Adrenal gland (tissue), 12 donors: ENCODE results near the gene SLC22A16. TPM values are rescaled to one million over a fixed set of nuclear protein-coding genes. Genes with fewer than 3 reads are reported as not detected.

ENCODE experiments used
- DNase-seq, 7 donors: peaks; one replicate each; pipeline ENCODE4 v3.0.0-alpha.2; 2019 to 2020
- H3K27ac ChIP-seq, 5 donors: fragments of 200-600 bp; sonication (generic) in 4 of 5; 1 replicate in 3 of 5; 2 replicates in 2 of 5; pipeline versions ENCODE4 v1.5.1 to v1.8.0; 2016 to 2020; ENCODE audit warnings: mild to moderate bottlenecking in 1 of 5
- H3K27me3 ChIP-seq: fragments of 200-600 bp; 2 replicates; pipeline ENCODE4 v1.8.0; 2021
- H3K36me3 ChIP-seq, 2 donors: fragments of 200-600 bp; replicated peaks in 1 of 2; 1 replicate in 1 of 2; 2 replicates in 1 of 2; pipeline versions ENCODE4 v1.5.1 to v1.8.0; 2018 to 2022
- H3K4me1 ChIP-seq, 2 donors: fragments of 200-600 bp; replicated peaks in 1 of 2; 1 replicate in 1 of 2; 2 replicates in 1 of 2; pipeline versions ENCODE4 v1.5.1 to v1.8.0; 2018 to 2021
- H3K4me3 ChIP-seq, 4 donors: fragments of 200-600 bp; sonication (generic) in 3 of 4; one replicate each; pipeline ENCODE4 v1.5.1; 2016 to 2018
- H3K9me3 ChIP-seq, 3 donors: fragments of 200-600 bp; sonication (generic) in 1 of 3; replicated peaks in 1 of 3; 1 replicate in 2 of 3; 2 replicates in 1 of 3; pipeline versions ENCODE4 v1.5.1 to v1.8.0; 2016 to 2021
- CTCF ChIP-seq, 6 experiments: fragments of 450-650 bp in 4 of 6; fragments of 200-600 bp in 2 of 6; sonication (generic) in 1 of 6; IDR thresholded peaks; 1 replicate in 5 of 6; 2 replicates in 1 of 6; pipeline versions ENCODE4 v1.5.1 to v1.8.0; 2016 to 2021; ENCODE audit warnings: antibody characterized with exemption in 6 of 6, mild to moderate bottlenecking in 2 of 6, moderate library complexity in 1 of 6
- POLR2A ChIP-seq, 2 donors: fragments of 450-650 bp; IDR thresholded peaks; one replicate each; pipeline ENCODE4 v1.6.1; 2017; ENCODE audit warnings: antibody characterized with exemption in 2 of 2, mild to moderate bottlenecking in 2 of 2, moderate library complexity in 1 of 2
- WGBS, 4 donors: extraction: QIAGEN DNeasy Blood & Tissue Kit in 2 of 4; methylation state at CpG; one replicate each; pipeline versions ENCODE4 v1.1.5 to v1.1.7; 2013 to 2017; 5-methylcytosine and 5-hydroxymethylcytosine counted together
- intact Hi-C, 2 donors: fragments of 100-400 bp; cut with DNase I; formaldehyde crosslinking; loops; one replicate each; pipeline versions ENCODE4 v1.14.1 to v1.15.0; 2022 to 2023
- polyA plus RNA-seq, 3 donors: library from polyadenylated mRNA; stranded (reverse); fragments of 200-250 nt in 2 of 3; fragments of 350-450 nt in 1 of 3; fragmentation: Illumina TruSeq in 1 of 3; extraction: RNeasy Lipid Tissue Mini Kit (QIAGEN cat#74804) in 1 of 3; gene quantifications; one replicate each; pipeline ENCODE4 v1.2.3, GENCODE V29; 2013 to 2014
- total RNA-seq, 9 donors: library from RNA; depleted of rRNA in 4 of 9; stranded (reverse); fragments of >200 nt in 4 of 9; fragments of 120-200 nt in 1 of 9; fragmentation: NEBNext Ultra II Directional in 1 of 9; extraction: Animal tissue kit (Norgen Biotek cat#: 25700) in 1 of 9; gene quantifications; one replicate each; pipeline versions ENCODE4 v1.1.0 to v1.2.4, GENCODE V29; 2013 to 2023
- donor health status: healthy with polysubstance abuse.
- donor health status: Bipolar disorder and iron deficiency.
- donor health status: DM: yes; HTN: yes; CAD: no.
- donor health status: DM: no; HTN: no; CAD: no.
- donor health status: DM: no; HTN: no; CAD: no.
- donor health status: DM: yes; HTN: yes; CAD: no.

SLC22A16 gene
- total and polyA plus RNA-seq, 12 donors = 0.11 to 1.6 (median 0.34) TPM; not detected in 7

GRCh38 chr6:110395221-110395620, 81.2 kb downstream of the SLC22A16 start:
- no peak overlapping the region for H3K4me3 ChIP-seq
- TF ChIP-seq POLR2A (IDR thresholded peaks at IDR 0.05) = no peak
- no peak for TF ChIP-seq CTCF (IDR thresholded peaks at IDR 0.05)
- WGBS, 4 donors = 24 to 44% (median 36%) methylated on average over 4 of the region's 4 CpGs
- no peaks in the 10 kb centered on the region for H3K27me3 ChIP-seq
- H3K9me3 ChIP-seq = no peaks in the 10 kb centered on the region
- peak in 6 of 7 donors; percentile 34 to 71 (median 52) for DNase-seq
- H3K36me3 ChIP-seq = no peaks in the 10 kb centered on the region
- intact Hi-C loops = loop anchor here (10.0 kb wide), 3 partner anchors 210 to 690 kb away; partner anchors contain the start of gene CDC40 (in 1 of the 2)
- H3K4me1 ChIP-seq = peaks cover 0 to 4% of the 10 kb centered on the region in 2 donors
- H3K27ac ChIP-seq = peak overlapping the region in 1 of 5 donors; percentile 21

GRCh38 chr6:110394409-110394808, 82.0 kb downstream of the SLC22A16 start:
- Histone ChIP-seq H3K27me3 (no peaks in the 10 kb centered on the region), H3K4me1 (peaks cover 0 to 4% of the 10 kb centered on the region in 2 donors), H3K4me3 (no peak overlapping the region), H3K36me3 (no peaks in the 10 kb centered on the region), H3K9me3 (no peaks in the 10 kb centered on the region), H3K27ac (no peak overlapping the region)
- no peak for DNase-seq
- TF ChIP-seq POLR2A (IDR thresholded peaks at IDR 0.05) (no peak), CTCF (IDR thresholded peaks at IDR 0.05) (no peak)
- intact Hi-C loops = loop anchor here (5.0 to 10.0 kb wide), 4 partner anchors 210 to 690 kb away; partner anchors contain the start of gene CDC40 (in 1 of the 2)
- WGBS, 4 donors = 97 to 98% (median 97%) methylated on average over 4 of the region's 4 CpGs

- H3K27me3 ChIP-seq = no peaks in the 10 kb centered on the region
- no peak for DNase-seq
- H3K27ac ChIP-seq = no peak overlapping the region
- H3K4me1 ChIP-seq = peaks cover 0 to 4% of the 10 kb centered on the region in 2 donors
- intact Hi-C loops = loop anchor here (5.0 to 10.0 kb wide), 4 partner anchors 208 to 688 kb away; partner anchors contain the start of gene CDC40 (in 1 of the 2)
- no peaks in the 10 kb centered on the region for H3K36me3 ChIP-seq
- TF ChIP-seq POLR2A (IDR thresholded peaks at IDR 0.05) (no peak), CTCF (IDR thresholded peaks at IDR 0.05) (no peak)
- H3K9me3 ChIP-seq = no peaks in the 10 kb centered on the region
- H3K4me3 ChIP-seq = no peak overlapping the region
- WGBS, 4 donors = 81 to 90% (median 88%) methylated on average over 9 of the region's 9 CpGs
These were observed 83.7 kb downstream of the SLC22A16 start for GRCh38 chr6:110392727-110393126.

GRCh38 chr6:110390404-110390803, 86.0 kb downstream of the SLC22A16 start:
- no peak for TF ChIP-seq POLR2A (IDR thresholded peaks at IDR 0.05)
- TF ChIP-seq CTCF (IDR thresholded peaks at IDR 0.05) = no peak
- WGBS, 4 donors = 10 to 26% (median 22%) methylated on average over 2 of the region's 2 CpGs
- H3K27me3 ChIP-seq = no peaks in the 10 kb centered on the region
- no peaks in the 10 kb centered on the region for H3K9me3 ChIP-seq
- H3K27ac ChIP-seq = no peak overlapping the region
- intact Hi-C loops = loop anchor here (5.0 to 10.0 kb wide), 4 partner anchors 206 to 686 kb away; partner anchors contain the start of gene CDC40 (in 1 of the 2)
- no peaks in the 10 kb centered on the region for H3K36me3 ChIP-seq
- no peak for DNase-seq
- peaks cover 0 to 8% of the 10 kb centered on the region in 2 donors for H3K4me1 ChIP-seq
- no peak overlapping the region for H3K4me3 ChIP-seq
